GM19023 (cell line): ENCODE data around the gene CDHR4.
"Not testable (repeated sequence)": the region's sequence is repeated elsewhere in the genome, so short reads cannot be mapped to it uniquely, and the experiment has no call there.

Experiments used
- ATAC-seq: cut with Tn5 transposase; IDR thresholded peaks from one replicate; pipeline ENCODE4 v1.9.1; 2021; ENCODE audit warnings: mild to moderate bottlenecking, moderate library complexity; ENCODE audit not compliant: unreplicated experiment

CDHR4 gene

GRCh38 chr3:49799761-49800160 is at the start of gene CDHR4:
Gene CDHR4 (minus strand): TSS chr3:49799873. CDS start chr3:49799812, 61 bp downstream.
- ATAC-seq = no peak

GRCh38 chr3:49845694-49846093 is 46.0 kb upstream of the CDHR4 start:
- no peak for ATAC-seq

- ATAC-seq = no peak
These were observed 45.0 kb upstream of the CDHR4 start for GRCh38 chr3:49844464-49845183.

- no peak for ATAC-seq
These were observed 43.3 kb upstream of the CDHR4 start for GRCh38 chr3:49842843-49843517.

- ATAC-seq = no peak
These were observed 42.1 kb upstream of the CDHR4 start for GRCh38 chr3:49841806-49842205.

- ATAC-seq = no peak
These were observed 41.5 kb upstream of the CDHR4 start for GRCh38 chr3:49841126-49841696.

- no peak for ATAC-seq
These were observed 40.7 kb upstream of the CDHR4 start for GRCh38 chr3:49840388-49840787.

GRCh38 chr3:49839193-49839809 is 39.6 kb upstream of the CDHR4 start:
- no peak for ATAC-seq

- ATAC-seq = no peak
These were observed 31.7 kb upstream of the CDHR4 start for GRCh38 chr3:49831341-49831740.

GRCh38 chr3:49826016-49826415 is 26.3 kb upstream of the CDHR4 start:
- no peak for ATAC-seq

GRCh38 chr3:49823131-49823530 is 23.5 kb upstream of the CDHR4 start:
- not testable (repeated sequence) for ATAC-seq

- no peak for ATAC-seq
These were observed 14.0 kb upstream of the CDHR4 start, which contains the start of gene UBA7 for GRCh38 chr3:49813497-49814174. Gene UBA7 (minus strand): TSS chr3:49813953. CDS start chr3:49813787, 166 bp downstream.

GRCh38 chr3:49812916-49813496 is 13.3 kb upstream of the CDHR4 start:
- no peak for ATAC-seq

- ATAC-seq = no peak
These were observed 7.9 kb upstream of the CDHR4 start for GRCh38 chr3:49807431-49808114.

- ATAC-seq = no peak
These were observed 7.2 kb upstream of the CDHR4 start for GRCh38 chr3:49806850-49807249.

GRCh38 chr3:49805897-49806701 is 6.4 kb upstream of the CDHR4 start:
- ATAC-seq = no peak

GRCh38 chr3:49805367-49805782 is 5.7 kb upstream of the CDHR4 start:
- no peak for ATAC-seq

GRCh38 chr3:49804141-49805041 is 4.7 kb upstream of the CDHR4 start:
- no peak for ATAC-seq
